Testis (tissue), 2 donors: ENCODE measurements around the gene KATNB1.

Source experiments
- CTCF ChIP-seq, 3 experiments: fragments of 450-650 bp in 2 of 3; fragments of 200-600 bp in 1 of 3; sonication (generic) in 1 of 3; IDR thresholded peaks; one replicate each; pipeline ENCODE4 v1.5.1; 2016 to 2019; ENCODE audit warnings: antibody characterized with exemption in 3 of 3, mild to moderate bottlenecking in 2 of 3, moderate library complexity in 1 of 3
- POLR2A ChIP-seq: fragments of 450-650 bp; IDR thresholded peaks from one replicate; pipeline ENCODE4 v1.6.1; 2017; ENCODE audit warnings: antibody characterized with exemption, mild to moderate bottlenecking, moderate library complexity

GRCh38 chr16:57726433-57726947 lies 9.1 kb upstream of the KATNB1 start:
- no peak for TF ChIP-seq CTCF (IDR thresholded peaks at IDR 0.05)
- no peak for TF ChIP-seq POLR2A
